ENCODE measurements around the gene KCNB1. TPM values are rescaled to one million over a fixed set of nuclear protein-coding genes. Genes with fewer than 3 reads are reported as not detected.

Gene KCNB1
- total RNA-seq, 1 experiment from 2014 or later: 0.68 TPM

DNA sequence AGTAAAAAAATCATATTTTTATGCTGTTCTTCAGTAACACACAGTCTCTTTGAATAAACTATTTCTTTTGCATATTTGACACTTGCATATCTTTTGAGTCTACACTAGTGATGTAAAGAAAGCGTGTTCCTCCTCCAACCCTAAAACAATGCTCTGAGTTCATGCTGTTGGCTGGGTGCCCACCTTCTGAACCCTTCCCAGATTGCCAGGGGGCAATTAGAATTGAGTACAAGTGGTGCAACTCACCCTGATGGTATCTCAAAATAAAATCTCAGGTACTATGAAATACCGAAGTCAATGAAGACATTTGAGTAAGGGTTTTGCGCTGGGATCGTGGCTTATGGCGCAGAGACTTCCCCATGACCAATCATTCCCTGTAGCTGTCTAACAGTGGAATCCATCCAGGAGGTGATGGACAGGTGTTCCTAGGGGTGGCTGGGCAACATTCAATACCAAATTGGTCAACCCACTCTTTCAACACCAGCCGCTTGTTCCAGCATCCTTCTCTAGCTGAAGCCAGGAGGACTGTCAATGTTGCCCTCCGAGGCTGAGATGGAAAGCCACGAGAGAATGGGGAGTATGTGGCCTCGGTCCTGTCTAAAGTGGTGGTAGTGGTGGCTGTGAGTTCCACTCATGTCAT lies 110.3 kb downstream of the KCNB1 start:
- H3K79me1 ChIP-seq (ENCODE audit: insufficient read depth, low read depth, low read length, poor library complexity, severe bottlenecking): no peaks in the 10 kb centered on the region
- H2BK20ac ChIP-seq (ENCODE audit: low read depth, low read length, poor library complexity, severe bottlenecking): no peak overlapping the region
- H3K23ac ChIP-seq (ENCODE audit: insufficient read length, low read depth, low read length): no peak overlapping the region
- no peak overlapping the region for H2BK12ac ChIP-seq (ENCODE audit: insufficient read length, low read depth, low read length)
- H3K9me3 ChIP-seq (ENCODE audit: control insufficient read depth, low read depth, low read length): no peaks in the 10 kb centered on the region
- no peak overlapping the region for H2BK5ac ChIP-seq (ENCODE audit: insufficient read length, low read length)
- no peak overlapping the region for H3K4me2 ChIP-seq (ENCODE audit: insufficient read depth, insufficient read length, low read length)
- WGBS (ENCODE audit: extremely low coverage, insufficient read length, low lambda C conversion rate): no CpG with 5 or more reads among the region's 9 CpGs
- H3K27me3 ChIP-seq (ENCODE audit: insufficient read depth, low read length): 0 out of 2 replicates have a peak, but pooled peaks cover 2% of the 10 kb centered on the region
- no peak overlapping the region for H3K4me3 Mint-ChIP-seq
- H3K9ac ChIP-seq (ENCODE audit: extremely low read depth, insufficient read length, low read length): no peak overlapping the region
- no peak overlapping the region for H3T11ph ChIP-seq (ENCODE audit: low read length)
- no peak overlapping the region for H4K8ac ChIP-seq (replicated peaks; ENCODE audit: insufficient read length, low read depth, low read length)
- TF ChIP-seq CTCF (conservative IDR thresholded peaks at IDR 0.05): no peak
- no peak overlapping the region for H2BK120ac ChIP-seq (ENCODE audit: low read depth, low read length, poor library complexity, severe bottlenecking)
- no peak overlapping the region for H2AK5ac ChIP-seq (ENCODE audit: insufficient read length, low read length)
- no peaks in the 10 kb centered on the region for H3K23me2 ChIP-seq (ENCODE audit: insufficient read length, low read depth, low read length, poor library complexity, severe bottlenecking)
- no peak overlapping the region for H4K91ac ChIP-seq (ENCODE audit: insufficient read length, low read depth, low read length)
- H3K9me3 Mint-ChIP-seq: no peaks in the 10 kb centered on the region
- H2BK15ac ChIP-seq (ENCODE audit: low read depth, low read length): no peak overlapping the region
- no peak overlapping the region for H4K5ac ChIP-seq (ENCODE audit: insufficient read length, low read depth, low read length)
- H3K27me3 Mint-ChIP-seq (ENCODE audit: low read depth): peaks cover 54% of the 10 kb centered on the region
- H3K56ac ChIP-seq (ENCODE audit: insufficient read length, low read depth, low read length): no peak overlapping the region
- no peak for DNase-seq
- no peaks in the 10 kb centered on the region for H3K36me3 Mint-ChIP-seq (ENCODE audit: insufficient read depth in 1 of 3, low read depth in 3 of 3)
- no peaks in the 10 kb centered on the region for H3K4me1 ChIP-seq (ENCODE audit: insufficient read depth, low read length)
- no peaks in the 10 kb centered on the region for H3K79me2 ChIP-seq (ENCODE audit: insufficient read depth, low read length)
- no peak overlapping the region for H3K14ac ChIP-seq (ENCODE audit: insufficient read depth, low read length)
- no peak overlapping the region for H3K27ac ChIP-seq (ENCODE audit: insufficient read length, low read depth, low read length)
- no peak overlapping the region for H3K4ac ChIP-seq (ENCODE audit: low read depth, low read length)
- peaks cover 23 to 26% of the 10 kb centered on the region in 2 experiments for H3K4me1 Mint-ChIP-seq
- H3K18ac ChIP-seq (ENCODE audit: insufficient read length, low read depth, low read length): no peak overlapping the region
- H2AFZ ChIP-seq (ENCODE audit: low read length): no peak overlapping the region
- H3K27ac Mint-ChIP-seq: no peak overlapping the region
- H4K20me1 ChIP-seq (ENCODE audit: control insufficient read depth, insufficient read depth, insufficient read length): no peaks in the 10 kb centered on the region

All from H9 (cell line).